H1 (cell line): ENCODE results near the gene SPRING1. TPM values are rescaled to one million over a fixed set of nuclear protein-coding genes. Genes with fewer than 3 reads are reported as not detected.

ENCODE experiments used
- CTCF ChIA-PET: fragments of 300-600 bp; sonication (Branson Sonifier 250); formaldehyde crosslinking; loops from one replicate; lab custom pipeline; 2021; ENCODE audit not compliant: partially characterized antibody; lab: Charles Lee
- POLR2A ChIA-PET: fragments of 300-600 bp; sonication (Branson Sonifier 250); formaldehyde crosslinking; loops from one replicate; lab custom pipeline; 2021; ENCODE audit warnings: inconsistent platforms; ENCODE audit not compliant: partially characterized antibody; lab: Charles Lee
- DNase-seq, 2 experiments: peaks; one replicate each; pipeline versions ENCODE4 v3.0.0 to v3.0.0-alpha.2; 2010 to 2022; ENCODE audit warnings: low spot score in 2 of 2, low read depth in 1 of 2, mixed read lengths in 1 of 2
- FAIRE-seq: peaks from 2 replicates; lab custom pipeline; 2011; peaks lifted over from hg19 to GRCh38; lab: Jason Lieb, UNC
- H2AFZ ChIP-seq: 2 replicates; pipeline ENCODE4 v1.8.1; 2012; ENCODE audit warnings: low read length, inconsistent platforms
- H2AK5ac ChIP-seq: 2 replicates; pipeline ENCODE4 v1.6.1; 2013; ENCODE audit warnings: low read depth, low read length
- H2BK120ac ChIP-seq: replicated peaks from 2 replicates; pipeline ENCODE3; 2013; ENCODE audit warnings: low read depth, low read length, inconsistent platforms
- H2BK12ac ChIP-seq: 2 replicates; pipeline ENCODE4 v1.6.1; 2013; ENCODE audit warnings: low read depth, low read length
- H2BK15ac ChIP-seq: 2 replicates; pipeline ENCODE4 v1.6.1; 2013; ENCODE audit warnings: low read length
- H2BK20ac ChIP-seq: 2 replicates; pipeline ENCODE4 v1.6.1; 2013; ENCODE audit warnings: low read length
- H2BK5ac ChIP-seq: 2 replicates; pipeline ENCODE4 v1.6.1; 2013; ENCODE audit warnings: low read depth, low read length
- H3K14ac ChIP-seq: 2 replicates; pipeline ENCODE4 v1.6.1; 2013; ENCODE audit warnings: inconsistent platforms; ENCODE audit not compliant: insufficient read length
- H3K18ac ChIP-seq: 2 replicates; pipeline ENCODE4 v1.6.1; 2013; ENCODE audit warnings: low read length; ENCODE audit errors: extremely low read depth
- H3K23ac ChIP-seq: 2 replicates; pipeline ENCODE4 v1.6.1; 2013; ENCODE audit warnings: inconsistent platforms; ENCODE audit not compliant: insufficient read length
- H3K23me2 ChIP-seq: 2 replicates; pipeline ENCODE4 v1.6.1; 2013; ENCODE audit warnings: low read depth, low read length
- H3K27ac ChIP-seq: 2 replicates; pipeline ENCODE4 v1.6.1; 2011; ENCODE audit warnings: low read depth, low read length, inconsistent platforms
- H3K27me3 ChIP-seq, 4 experiments: replicated peaks in 1 of 4; 1 replicate in 1 of 4; 2 replicates in 3 of 4; pipeline versions ENCODE4 v1.6.1 to v1.8.1; 2011 to 2013; ENCODE audit warnings: low read length in 3 of 4, mild to moderate bottlenecking in 3 of 4, inconsistent platforms in 2 of 4, mixed read lengths in 2 of 4, moderate library complexity in 1 of 4; ENCODE audit not compliant: control insufficient read depth in 3 of 4, insufficient read depth in 3 of 4; ENCODE audit errors: extremely low read depth in 1 of 4
- H3K36me3 ChIP-seq, 4 experiments: 2 replicates each; pipeline versions ENCODE4 v1.6.1 to v1.8.1; 2011 to 2013; ENCODE audit warnings: mild to moderate bottlenecking in 4 of 4, low read length in 3 of 4, moderate library complexity in 2 of 4, control low read depth in 1 of 4, inconsistent platforms in 1 of 4; ENCODE audit not compliant: insufficient read depth in 4 of 4, control insufficient read depth in 2 of 4
- H3K4ac ChIP-seq: replicated peaks from 2 replicates; pipeline ENCODE3; 2013; ENCODE audit warnings: low read length, low read depth, mixed read lengths, inconsistent platforms; ENCODE audit not compliant: insufficient read length
- H3K4me1 ChIP-seq, 4 experiments: replicated peaks in 1 of 4; 1 replicate in 1 of 4; 2 replicates in 3 of 4; pipeline versions ENCODE4 v1.6.1 to v1.8.1; 2011 to 2013; ENCODE audit warnings: low read length in 3 of 4, inconsistent platforms in 2 of 4, mixed read lengths in 1 of 4; ENCODE audit not compliant: insufficient read depth in 4 of 4, control insufficient read depth in 3 of 4
- H3K4me2 ChIP-seq, 2 experiments: 2 replicates each; pipeline versions ENCODE4 v1.6.1 to v1.8.1; 2011 to 2013; ENCODE audit warnings: low read depth in 2 of 2, low read length in 2 of 2, control low read depth in 1 of 2, inconsistent platforms in 1 of 2, mild to moderate bottlenecking in 1 of 2; ENCODE audit not compliant: insufficient read depth in 1 of 2
- H3K4me3 ChIP-seq, 4 experiments: fragments of 200-600, 300-600 bp in 1 of 4; sonication (generic), shearing (Covaris generic), sonication (Bioruptor Twin) in 1 of 4; 2 replicates each; pipeline versions ENCODE4 v1.5.1 to v1.8.1; 2011 to 2016; ENCODE audit warnings: low read length in 4 of 4, low read depth in 3 of 4, control low read depth in 2 of 4, inconsistent platforms in 2 of 4, mild to moderate bottlenecking in 2 of 4, mixed read lengths in 1 of 4, moderate library complexity in 1 of 4; ENCODE audit not compliant: insufficient read depth in 2 of 4; ENCODE audit errors: extremely low read depth in 1 of 4
- H3K56ac ChIP-seq: replicated peaks from 2 replicates; pipeline ENCODE3; 2013; ENCODE audit warnings: low read depth, mild to moderate bottlenecking, mixed read lengths, low read length, inconsistent platforms; ENCODE audit not compliant: insufficient read length
- H3K79me1 ChIP-seq: 2 replicates; pipeline ENCODE4 v1.6.1; 2013; ENCODE audit warnings: low read depth, low read length, control low read depth
- H3K79me2 ChIP-seq, 2 experiments: 2 replicates each; pipeline versions ENCODE4 v1.6.1 to v1.8.1; 2012 to 2013; ENCODE audit warnings: low read length in 2 of 2, mild to moderate bottlenecking in 2 of 2, inconsistent platforms in 1 of 2; ENCODE audit not compliant: insufficient read depth in 2 of 2, control insufficient read depth in 1 of 2
- H3K9ac ChIP-seq, 4 experiments: replicated peaks in 1 of 4; 1 replicate in 1 of 4; 2 replicates in 3 of 4; pipeline versions ENCODE4 v1.6.1 to v1.8.1; 2011 to 2013; ENCODE audit warnings: low read depth in 3 of 4, low read length in 3 of 4, control low read depth in 2 of 4, mild to moderate bottlenecking in 2 of 4, moderate library complexity in 2 of 4, inconsistent platforms in 1 of 4; ENCODE audit errors: extremely low read depth in 1 of 4
- H3K9me3 ChIP-seq, 2 experiments: 2 replicates each; pipeline versions ENCODE4 v1.6.1 to v1.8.1; 2012 to 2013; ENCODE audit warnings: mild to moderate bottlenecking in 2 of 2, moderate library complexity in 2 of 2, control low read depth in 1 of 2, inconsistent platforms in 1 of 2, low read depth in 1 of 2, low read length in 1 of 2, mixed read lengths in 1 of 2; ENCODE audit not compliant: insufficient read depth in 2 of 2
- H4K20me1 ChIP-seq, 2 experiments: replicated peaks in 1 of 2; 2 replicates each; pipeline versions ENCODE3 to v1.8.1; 2011 to 2013; ENCODE audit warnings: inconsistent platforms in 2 of 2, low read length in 2 of 2, mild to moderate bottlenecking in 1 of 2; ENCODE audit not compliant: insufficient read depth in 2 of 2, control insufficient read depth in 1 of 2
- H4K5ac ChIP-seq: 2 replicates; pipeline ENCODE4 v1.6.1; 2013; ENCODE audit warnings: low read length, low read depth, mixed read lengths, inconsistent platforms; ENCODE audit not compliant: insufficient read length
- H4K8ac ChIP-seq: 2 replicates; pipeline ENCODE4 v1.8.0; 2013; ENCODE audit warnings: mild to moderate bottlenecking, moderate library complexity, low read length, inconsistent platforms; ENCODE audit not compliant: insufficient read depth; ENCODE audit errors: extremely low read depth
- H4K91ac ChIP-seq: replicated peaks from 2 replicates; pipeline ENCODE3; 2013; ENCODE audit warnings: low read length, mixed read lengths, inconsistent platforms; ENCODE audit not compliant: insufficient read length
- ASH2L ChIP-seq: fragments of 200-600, 300-600 bp; sonication (generic); IDR thresholded peaks from one replicate; pipeline ENCODE4 v1.7.1; 2017; ENCODE audit warnings: low read length
- CTBP2 ChIP-seq: IDR thresholded peaks from 2 replicates; pipeline ENCODE4 v1.7.0; 2011; ENCODE audit warnings: borderline replicate concordance, mild to moderate bottlenecking, moderate library complexity, mixed read lengths, low read length; ENCODE audit not compliant: insufficient read depth, insufficient read length
- E2F6 ChIP-seq: IDR thresholded peaks from 2 replicates; pipeline ENCODE4 v1.6.1; 2012; ENCODE audit warnings: inconsistent platforms
- EGR1 ChIP-seq: IDR thresholded peaks from 2 replicates; pipeline ENCODE4 v1.6.1; 2011; ENCODE audit warnings: low read depth, low read length, borderline replicate concordance
- EZH2 ChIP-seq: fragments of 200-600 bp; sonication (generic); IDR thresholded peaks from 2 replicates; pipeline ENCODE4 v1.7.1; 2012; ENCODE audit warnings: low read depth, mild to moderate bottlenecking, moderate library complexity, low read length, inconsistent platforms; ENCODE audit not compliant: severe bottlenecking
- JUN ChIP-seq: IDR thresholded peaks from 2 replicates; pipeline ENCODE4 v1.6.1; 2011; ENCODE audit warnings: low read depth, mild to moderate bottlenecking, improper control_type of control experiment, low read length
- POU5F1 ChIP-seq: IDR thresholded peaks from 2 replicates; pipeline ENCODE4 v1.6.1; 2011; ENCODE audit warnings: low read depth, mild to moderate bottlenecking, low read length, moderate library complexity
- RFX5 ChIP-seq: IDR thresholded peaks from 2 replicates; pipeline ENCODE4 v1.6.1; 2011; ENCODE audit warnings: low read depth, low read length, improper control_type of control experiment, borderline replicate concordance
- TBP ChIP-seq: IDR thresholded peaks from 2 replicates; pipeline ENCODE4 v1.6.1; 2011; ENCODE audit warnings: low read depth, low read length, improper control_type of control experiment
- TCF12 ChIP-seq: IDR thresholded peaks from 2 replicates; pipeline ENCODE4 v1.6.1; 2011; ENCODE audit warnings: low read depth, mild to moderate bottlenecking, low read length
- YY1 ChIP-seq: IDR thresholded peaks from 2 replicates; pipeline ENCODE4 v1.6.1; 2011; ENCODE audit warnings: low read depth, mild to moderate bottlenecking, low read length
- WGBS, 2 experiments: shearing (Covaris generic) in 1 of 2; methylation state at CpG; one replicate each; pipeline versions ENCODE4 v1.1.6 to v1.1.7; 2013 to 2015; ENCODE audit warnings: low lambda C conversion rate in 2 of 2, mixed read lengths in 2 of 2, inconsistent platforms in 1 of 2, low coverage in 1 of 2, missing lambda C conversion rate in 1 of 2; ENCODE audit not compliant: insufficient replicate concordance in 2 of 2, insufficient coverage in 1 of 2, insufficient read length in 1 of 2; ENCODE audit errors: extremely low coverage in 1 of 2, missing lambda C conversion rate in 1 of 2; 5-methylcytosine and 5-hydroxymethylcytosine counted together
- polyA plus RNA-seq, 7 experiments: library from polyadenylated mRNA; depleted of rRNA in 3 of 7; stranded (reverse) in 5 of 7; unstranded in 2 of 7; fragments of >200 nt in 5 of 7; fragments of 200-250 nt in 2 of 7; gene quantifications; 1 replicate in 5 of 7; 2 replicates in 1 of 7; 4 replicates in 1 of 7; pipeline versions ENCODE4 v1.2.1 to v1.2.3, GENCODE V29; 2011 to 2013; ENCODE audit warnings: missing spikeins in 2 of 7, mixed read lengths in 2 of 7
- total RNA-seq: library from RNA; stranded (reverse); fragmentation: NEBNext Ultra II Directional; extraction: Animal tissue kit (Norgen Biotek cat#: 25700); gene quantifications from 2 replicates; pipeline ENCODE4 v1.2.1, GENCODE V29; 2021

The SPRING1 gene
- total and polyA plus RNA-seq, 2 of the 8 experiments (the other 6 are each of a cell fraction or from before 2014, with no cell fraction given) = 14.3 to 46.5 TPM

GRCh38 chr12:116717466-116718437, 20.1 kb downstream of the SPRING1 start:
- H2BK12ac ChIP-seq = no peak overlapping the region
- H3K4me2 ChIP-seq = no peak overlapping the region
- POLR2A ChIA-PET = no interaction called here
- no peak overlapping the region for H2BK5ac ChIP-seq
- H3K27ac ChIP-seq = no peak overlapping the region
- H2BK20ac ChIP-seq = no peak overlapping the region
- H4K5ac ChIP-seq = no peak overlapping the region
- no peak overlapping the region for H3K14ac ChIP-seq
- no peak overlapping the region for H3K23ac ChIP-seq
- 90% methylated on average over 27 of the region's 27 CpGs; no CpG with 5 or more reads in 1 of the 2 experiments for WGBS, 2 experiments
- no peak overlapping the region for H3K56ac ChIP-seq
- no peaks in the 10 kb centered on the region for H3K79me1 ChIP-seq
- H3K4me1 ChIP-seq = peaks cover 0 to 8% (median 1%) of the 10 kb centered on the region in 4 experiments; a peak in 2 of 7 replicates
- H3K23me2 ChIP-seq = no peaks in the 10 kb centered on the region
- no peaks in the 10 kb centered on the region for H3K79me2 ChIP-seq
- peaks cover 7 to 8% of the 10 kb centered on the region in 2 experiments for H4K20me1 ChIP-seq
- DNase-seq (no peak), FAIRE-seq (no peak)
- no peaks in the 10 kb centered on the region for H3K9me3 ChIP-seq
- no peak overlapping the region for H2AK5ac ChIP-seq
- no peak overlapping the region for H3K4me3 ChIP-seq
- H3K4ac ChIP-seq = no peak overlapping the region
- H4K91ac ChIP-seq = no peak overlapping the region
- H3K36me3 ChIP-seq = peaks cover 7 to 43% (median 8%) of the 10 kb centered on the region in 4 experiments; a peak in 7 of 8 replicates
- no peak overlapping the region for H2BK15ac ChIP-seq
- no peak overlapping the region for H3K9ac ChIP-seq
- CTCF ChIA-PET = interaction anchor here (1.1 to 3.9 kb wide), 4 partner anchors 9 to 20 kb away, joined by 4 to 15 read pairs (median 6); no protein-coding TSS in a partner anchor
- no peaks in the 10 kb centered on the region for H3K27me3 ChIP-seq
- H3K18ac ChIP-seq = no peak overlapping the region
- no peak overlapping the region for H2BK120ac ChIP-seq
- no peak overlapping the region for H2AFZ ChIP-seq
- H4K8ac ChIP-seq = no peak overlapping the region
- no peak for TF ChIP-seq JUN
- no peak for TF ChIP-seq TCF12
- TF ChIP-seq TBP = no peak
- no peak for TF ChIP-seq ASH2L
- no peak for TF ChIP-seq POU5F1
- TF ChIP-seq EGR1 = no peak
- no peak for TF ChIP-seq CTBP2
- no peak for TF ChIP-seq EZH2
- no peak for TF ChIP-seq YY1
- TF ChIP-seq E2F6 = no peak
- TF ChIP-seq RFX5 = no peak
